DOHH2 (cell line): ENCODE measurements around the gene LRRC27.

Source experiments
- H3F3A ChIP-seq: fragments of 200-600 bp; sonication (generic), shearing (Covaris generic); 2 replicates; pipeline ENCODE4 v1.6.0; 2016; ENCODE audit warnings: antibody characterized with exemption, mild to moderate bottlenecking; ENCODE audit not compliant: control insufficient read depth, insufficient read depth
- H3K27ac ChIP-seq: fragments of 200-600 bp; sonication (generic); 2 replicates; pipeline ENCODE4 v1.5.1; 2014; ENCODE audit warnings: low read depth, mild to moderate bottlenecking, low read length, moderate library complexity
- H3K27me3 ChIP-seq: fragments of 200-600 bp; sonication (generic); 2 replicates; pipeline ENCODE4 v1.6.1; 2014; ENCODE audit warnings: mild to moderate bottlenecking, low read length, mixed read lengths; ENCODE audit not compliant: control insufficient read depth
- H3K36me3 ChIP-seq: fragments of 200-600 bp; sonication (generic); 2 replicates; pipeline ENCODE4 v1.6.1; 2014; ENCODE audit warnings: mild to moderate bottlenecking, low read length, moderate library complexity, mixed read lengths; ENCODE audit not compliant: control insufficient read depth
- H3K4me1 ChIP-seq: fragments of 200-600 bp; sonication (generic); 2 replicates; pipeline ENCODE4 v1.6.1; 2014; ENCODE audit warnings: mild to moderate bottlenecking, low read length, mixed read lengths; ENCODE audit not compliant: control insufficient read depth
- H3K4me2 ChIP-seq: fragments of 200-600 bp; sonication (generic); 2 replicates; pipeline ENCODE4 v1.6.0; 2014; ENCODE audit warnings: mild to moderate bottlenecking, low read length, moderate library complexity
- H3K4me3 ChIP-seq: fragments of 200-600 bp; sonication (generic); 2 replicates; pipeline ENCODE4 v1.5.1; 2014; ENCODE audit warnings: mild to moderate bottlenecking, low read length, mixed read lengths
- H3K79me2 ChIP-seq: fragments of 200-600 bp; sonication (generic); 2 replicates; pipeline ENCODE4 v1.6.1; 2014; ENCODE audit warnings: mild to moderate bottlenecking, low read length, mixed read lengths; ENCODE audit not compliant: control insufficient read depth
- H3K9me2 ChIP-seq: fragments of 200-600 bp; sonication (generic); replicated peaks from 2 replicates; pipeline ENCODE4 v1.6.1; 2014; ENCODE audit warnings: mild to moderate bottlenecking, low read length, mixed read lengths; ENCODE audit not compliant: control insufficient read depth
- H3K9me3 ChIP-seq: fragments of 200-600 bp; sonication (generic); 2 replicates; pipeline ENCODE4 v1.6.1; 2014; ENCODE audit warnings: antibody characterized with exemption, low read length, mixed read lengths; ENCODE audit not compliant: control insufficient read depth, insufficient read depth
- H4K20me1 ChIP-seq: fragments of 200-600 bp; sonication (generic); 2 replicates; pipeline ENCODE4 v1.6.0; 2014; ENCODE audit warnings: low read depth, mild to moderate bottlenecking, antibody characterized with exemption, low read length, moderate library complexity; ENCODE audit not compliant: control insufficient read depth, insufficient read depth
- CTCF ChIP-seq: fragments of 200-600 bp; sonication (generic); IDR thresholded peaks from one replicate; pipeline ENCODE4 v1.5.1; 2014; ENCODE audit warnings: antibody characterized with exemption, mild to moderate bottlenecking, low read depth, low read length; ENCODE audit not compliant: poor library complexity, severe bottlenecking
- EZH2phosphoT487 ChIP-seq: fragments of 200-600 bp; sonication (generic); IDR thresholded peaks from 2 replicates; pipeline ENCODE4 v1.6.1; 2017; ENCODE audit warnings: borderline replicate concordance, mild to moderate bottlenecking, antibody characterized with exemption, low read length, moderate library complexity, mixed read lengths

LRRC27 gene

GRCh38 chr10:132306864-132307751 is 24.9 kb upstream of the LRRC27 start:
- peak overlapping the region; percentile 43 for H3K4me2 ChIP-seq

GRCh38 chr10:132307823-132308586 is 24.0 kb upstream of the LRRC27 start, which contains the start of gene STK32C:
TSS of gene STK32C (minus strand) at chr10:132307950. CDS start at chr10:132307833, 117 bp downstream.
- no peak within 1 kb of the TSS for H3K27ac ChIP-seq
- TF ChIP-seq CTCF (no peak), EZH2phosphoT487 (no peak)
- peaks cover 26% of the 10 kb centered on the region for H3K27me3 ChIP-seq
- no peaks in the 10 kb centered on the region for H3F3A ChIP-seq
- no peaks in the 10 kb centered on the region for H3K79me2 ChIP-seq
- peak within 1 kb of the TSS; percentile 45 for H3K4me2 ChIP-seq
- no peaks in the 10 kb centered on the region for H3K9me3 ChIP-seq
- H3K9me2 ChIP-seq = no peaks in the 10 kb centered on the region
- H3K36me3 ChIP-seq = no peaks in the 10 kb centered on the region
- H3K4me3 ChIP-seq = peak within 1 kb of the TSS; percentile 53
- H4K20me1 ChIP-seq = no peaks in the 10 kb centered on the region
- H3K4me1 ChIP-seq = no peaks in the 10 kb centered on the region

More at GRCh38 chr10:132306864-132307751, 24.9 kb upstream of the LRRC27 start:
- no peaks in the 10 kb centered on the region for H3K79me2 ChIP-seq
- no peak for TF ChIP-seq CTCF
- peak; percentile 52; the same call in 1 of the 2 replicates for TF ChIP-seq EZH2phosphoT487
- H3K9me3 ChIP-seq = no peaks in the 10 kb centered on the region
- H3K4me1 ChIP-seq = no peaks in the 10 kb centered on the region
- no peaks in the 10 kb centered on the region for H3K9me2 ChIP-seq
- H3K36me3 ChIP-seq = no peaks in the 10 kb centered on the region
- no peaks in the 10 kb centered on the region for H4K20me1 ChIP-seq
- H3K4me3 ChIP-seq = peak overlapping the region; percentile 34; the same call in 1 of the 2 replicates
- H3F3A ChIP-seq = no peaks in the 10 kb centered on the region
- peaks cover 26% of the 10 kb centered on the region for H3K27me3 ChIP-seq
- H3K27ac ChIP-seq = no peak overlapping the region

- Histone ChIP-seq H3K4me2 (peak overlapping the region; percentile 45), H3K36me3 (no peaks in the 10 kb centered on the region), H3K27me3 (peaks cover 26% of the 10 kb centered on the region), H3K27ac (no peak overlapping the region), H4K20me1 (no peaks in the 10 kb centered on the region), H3K4me1 (no peaks in the 10 kb centered on the region), H3K79me2 (no peaks in the 10 kb centered on the region), H3K9me3 (no peaks in the 10 kb centered on the region), H3F3A (no peaks in the 10 kb centered on the region), H3K9me2 (no peaks in the 10 kb centered on the region), H3K4me3 (no peak overlapping the region; the same call in 1 of the 2 replicates)
- TF ChIP-seq EZH2phosphoT487 = no peak
- no peak for TF ChIP-seq CTCF
Observed at GRCh38 chr10:132308587-132309470, 23.2 kb upstream of the LRRC27 start.
